ENCODE measurements around the gene SSTR3. TPM values are rescaled to one million over a fixed set of nuclear protein-coding genes. Genes with fewer than 3 reads are reported as not detected.

The SSTR3 gene
- total and polyA plus RNA-seq, 10 of the 15 experiments (the other 5 are each of a cell fraction or from before 2014, with no cell fraction given), result 0.03 to 4.5 (median 2.4) TPM

DNA sequence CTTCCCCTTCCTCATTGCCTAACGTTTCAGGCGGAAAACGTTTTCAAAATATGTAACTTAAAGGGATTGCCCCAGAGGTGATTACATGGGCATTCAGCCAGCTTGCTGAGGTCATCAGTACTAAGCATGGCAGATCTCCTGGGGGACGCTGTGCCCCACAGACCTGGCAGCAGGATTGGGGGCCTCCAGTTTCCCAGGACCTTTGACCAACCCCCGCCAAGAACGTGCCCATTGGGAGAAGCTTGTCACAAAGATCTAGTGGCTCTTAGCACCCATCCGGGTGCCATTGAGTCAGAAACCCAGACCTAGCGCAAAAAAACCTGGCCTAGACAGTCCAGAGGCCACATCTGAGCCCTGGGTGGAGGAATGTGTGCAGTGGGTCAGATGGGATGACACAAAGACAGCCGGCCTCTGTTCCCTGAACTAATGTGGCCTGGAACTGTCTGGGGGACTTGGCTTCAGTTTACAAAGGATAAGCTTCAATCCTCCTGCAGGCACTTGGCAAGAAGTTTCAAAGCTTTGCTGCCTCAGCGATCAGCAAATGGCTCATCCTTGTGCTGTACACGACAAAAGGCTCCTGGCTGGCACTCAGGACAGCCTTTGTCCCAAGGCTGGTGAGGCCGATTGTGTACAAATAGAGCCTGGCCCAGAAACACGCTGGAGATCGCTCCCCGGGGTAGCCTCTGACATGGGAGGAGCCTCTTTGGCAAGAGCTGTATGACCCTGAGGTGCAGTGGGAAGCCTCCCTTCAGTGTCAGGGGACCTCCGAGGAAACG, 33.7 kb downstream of the SSTR3 start:
- Histone ChIP-seq H3K27me3 (replicated peaks in 1 of 2; ENCODE audit: control insufficient read depth in 2 of 2, insufficient read depth in 2 of 2, low read length in 1 of 2) (no peaks in the 10 kb centered on the region; a peak in 2 of 4 replicates), H4K20me1 (ENCODE audit: control insufficient read depth, insufficient read depth) (no peaks in the 10 kb centered on the region), H3K9ac (ENCODE audit: control insufficient read depth, insufficient read depth, low read length) (no peak overlapping the region), H3K79me2 (ENCODE audit: control insufficient read depth, insufficient read depth, low read length) (no peaks in the 10 kb centered on the region), H3K4me3 (no peak overlapping the region), H2AFZ (ENCODE audit: control insufficient read depth, low read depth, low read length) (no peak overlapping the region), H3K27ac (ENCODE audit: control insufficient read depth, insufficient read depth) (no peak overlapping the region), H3K9me3 (replicated peaks; ENCODE audit: control insufficient read depth, insufficient read depth, low read length) (peaks cover 4% of the 10 kb centered on the region; the same call in 2 of the 3 replicates), H3K4me2 (ENCODE audit: control insufficient read depth, insufficient read depth) (no peak overlapping the region), H3K4me1 (ENCODE audit: control insufficient read depth, insufficient read depth, low read length) (peaks cover 4% of the 10 kb centered on the region; the same call in 1 of the 2 replicates), H3K36me3 (ENCODE audit: control insufficient read depth in 2 of 2, insufficient read depth in 2 of 2, low read length in 1 of 2) (no peaks in the 10 kb centered on the region)
- DNase-seq (ENCODE audit: low read depth, low spot score) (no peak), ATAC-seq (no peak), FAIRE-seq (no peak)
- intact Hi-C loops (cut with micrococcal nuclease; ENCODE audit: unreplicated experiment) (no loop called here), in situ Hi-C loops (cut with MboI) (no loop called here)
- RAD21 ChIA-PET (ENCODE audit: unreplicated experiment), result interaction anchor here (1.4 to 1.9 kb wide), 2 partner anchors 11 to 74 kb away, joined by 3 to 4 read pairs; no protein-coding TSS in a partner anchor
- TF ChIP-seq SMAD5 (IDR thresholded peaks at IDR 0.05; ENCODE audit: low read depth) (no peak), CBX5 (IDR thresholded peaks at IDR 0.05; ENCODE audit: low read depth) (no peak), YY1 (IDR thresholded peaks at IDR 0.05; ENCODE audit: low read depth, low read length) (no peak), SPI1 (IDR thresholded peaks at IDR 0.05; ENCODE audit: borderline replicate concordance, insufficient read depth, low read depth, low read length) (no peak), SREBF1 (IDR thresholded peaks at IDR 0.05; ENCODE audit: low read length) (no peak), MYB (IDR thresholded peaks at IDR 0.05; ENCODE audit: borderline replicate concordance, low read depth, low read length) (no peak), YBX1 (IDR thresholded peaks at IDR 0.05) (no peak), ZSCAN29 (IDR thresholded peaks at IDR 0.05) (no peak), POLR2AphosphoS2 (IDR thresholded peaks at IDR 0.05; ENCODE audit: low read depth, low read length) (no peak), SUPT20H (IDR thresholded peaks at IDR 0.05; ENCODE audit: borderline replicate concordance, control insufficient read depth, low read depth, low read length) (no peak), CBFB (IDR thresholded peaks at IDR 0.05; ENCODE audit: low read depth) (no peak), TBL1XR1 (IDR thresholded peaks at IDR 0.05; ENCODE audit: low read depth, low read length) (no peak), CHD1 (IDR thresholded peaks at IDR 0.05; ENCODE audit: low read depth, low read length) (no peak)
- TF ChIP-seq, protein P1, sequence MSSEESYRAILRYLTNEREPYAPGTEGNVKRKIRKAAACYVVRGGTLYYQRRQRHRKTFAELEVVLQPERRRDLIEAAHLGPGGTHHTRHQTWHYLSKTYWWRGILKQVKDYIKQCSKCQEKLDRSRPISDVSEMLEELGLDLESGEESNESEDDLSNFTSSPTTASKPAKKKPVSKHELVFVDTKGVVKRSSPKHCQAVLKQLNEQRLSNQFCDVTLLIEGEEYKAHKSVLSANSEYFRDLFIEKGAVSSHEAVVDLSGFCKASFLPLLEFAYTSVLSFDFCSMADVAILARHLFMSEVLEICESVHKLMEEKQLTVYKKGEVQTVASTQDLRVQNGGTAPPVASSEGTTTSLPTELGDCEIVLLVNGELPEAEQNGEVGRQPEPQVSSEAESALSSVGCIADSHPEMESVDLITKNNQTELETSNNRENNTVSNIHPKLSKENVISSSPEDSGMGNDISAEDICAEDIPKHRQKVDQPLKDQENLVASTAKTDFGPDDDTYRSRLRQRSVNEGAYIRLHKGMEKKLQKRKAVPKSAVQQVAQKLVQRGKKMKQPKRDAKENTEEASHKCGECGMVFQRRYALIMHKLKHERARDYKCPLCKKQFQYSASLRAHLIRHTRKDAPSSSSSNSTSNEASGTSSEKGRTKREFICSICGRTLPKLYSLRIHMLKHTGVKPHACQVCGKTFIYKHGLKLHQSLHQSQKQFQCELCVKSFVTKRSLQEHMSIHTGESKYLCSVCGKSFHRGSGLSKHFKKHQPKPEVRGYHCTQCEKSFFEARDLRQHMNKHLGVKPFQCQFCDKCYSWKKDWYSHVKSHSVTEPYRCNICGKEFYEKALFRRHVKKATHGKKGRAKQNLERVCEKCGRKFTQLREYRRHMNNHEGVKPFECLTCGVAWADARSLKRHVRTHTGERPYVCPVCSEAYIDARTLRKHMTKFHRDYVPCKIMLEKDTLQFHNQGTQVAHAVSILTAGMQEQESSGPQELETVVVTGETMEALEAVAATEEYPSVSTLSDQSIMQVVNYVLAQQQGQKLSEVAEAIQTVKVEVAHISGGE (CRISPR knock-in tag; IDR thresholded peaks at IDR 0.05), result no peak
- TF ChIP-seq, protein P2, sequence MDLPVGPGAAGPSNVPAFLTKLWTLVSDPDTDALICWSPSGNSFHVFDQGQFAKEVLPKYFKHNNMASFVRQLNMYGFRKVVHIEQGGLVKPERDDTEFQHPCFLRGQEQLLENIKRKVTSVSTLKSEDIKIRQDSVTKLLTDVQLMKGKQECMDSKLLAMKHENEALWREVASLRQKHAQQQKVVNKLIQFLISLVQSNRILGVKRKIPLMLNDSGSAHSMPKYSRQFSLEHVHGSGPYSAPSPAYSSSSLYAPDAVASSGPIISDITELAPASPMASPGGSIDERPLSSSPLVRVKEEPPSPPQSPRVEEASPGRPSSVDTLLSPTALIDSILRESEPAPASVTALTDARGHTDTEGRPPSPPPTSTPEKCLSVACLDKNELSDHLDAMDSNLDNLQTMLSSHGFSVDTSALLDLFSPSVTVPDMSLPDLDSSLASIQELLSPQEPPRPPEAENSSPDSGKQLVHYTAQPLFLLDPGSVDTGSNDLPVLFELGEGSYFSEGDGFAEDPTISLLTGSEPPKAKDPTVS (IDR thresholded peaks at IDR 0.05; ENCODE audit: low read depth, low read length), result no peak
- TF ChIP-seq, protein P3, sequence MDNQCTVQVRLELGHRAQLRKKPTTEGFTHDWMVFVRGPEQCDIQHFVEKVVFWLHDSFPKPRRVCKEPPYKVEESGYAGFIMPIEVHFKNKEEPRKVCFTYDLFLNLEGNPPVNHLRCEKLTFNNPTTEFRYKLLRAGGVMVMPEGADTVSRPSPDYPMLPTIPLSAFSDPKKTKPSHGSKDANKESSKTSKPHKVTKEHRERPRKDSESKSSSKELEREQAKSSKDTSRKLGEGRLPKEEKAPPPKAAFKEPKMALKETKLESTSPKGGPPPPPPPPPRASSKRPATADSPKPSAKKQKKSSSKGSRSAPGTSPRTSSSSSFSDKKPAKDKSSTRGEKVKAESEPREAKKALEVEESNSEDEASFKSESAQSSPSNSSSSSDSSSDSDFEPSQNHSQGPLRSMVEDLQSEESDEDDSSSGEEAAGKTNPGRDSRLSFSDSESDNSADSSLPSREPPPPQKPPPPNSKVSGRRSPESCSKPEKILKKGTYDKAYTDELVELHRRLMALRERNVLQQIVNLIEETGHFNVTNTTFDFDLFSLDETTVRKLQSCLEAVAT (IDR thresholded peaks at IDR 0.05), result no peak
- POLR2A ChIA-PET, result interaction anchor here (1.8 kb wide), 1 partner anchor 12 kb away, joined by 4 read pairs; no protein-coding TSS in a partner anchor
- CTCF ChIA-PET, result interaction anchor here (0.8 to 1.5 kb wide), 6 partner anchors 12 to 101 kb away, joined by 3 to 4 read pairs (median 3); no protein-coding TSS in a partner anchor
- SMC1A ChIA-PET (ENCODE audit: uncharacterized antibody, unreplicated experiment), result no interaction called here
- WGBS (ENCODE audit: insufficient coverage, insufficient replicate concordance, low lambda C conversion rate, missing lambda C conversion rate), result 60% methylated on average over 17 of the region's 17 CpGs
- BruUV-seq (replicated peaks), result no TSS peak

Measured in GM12878 (cell line).